HG03025 (cell line): ENCODE results near the gene ARRB1.

ENCODE experiments used
- ATAC-seq: cut with Tn5 transposase; IDR thresholded peaks from one replicate; pipeline ENCODE4 v1.9.1; 2021; ENCODE audit warnings: mild to moderate bottlenecking, moderate library complexity; ENCODE audit not compliant: unreplicated experiment, low FRiP score

ARRB1 gene

DNA sequence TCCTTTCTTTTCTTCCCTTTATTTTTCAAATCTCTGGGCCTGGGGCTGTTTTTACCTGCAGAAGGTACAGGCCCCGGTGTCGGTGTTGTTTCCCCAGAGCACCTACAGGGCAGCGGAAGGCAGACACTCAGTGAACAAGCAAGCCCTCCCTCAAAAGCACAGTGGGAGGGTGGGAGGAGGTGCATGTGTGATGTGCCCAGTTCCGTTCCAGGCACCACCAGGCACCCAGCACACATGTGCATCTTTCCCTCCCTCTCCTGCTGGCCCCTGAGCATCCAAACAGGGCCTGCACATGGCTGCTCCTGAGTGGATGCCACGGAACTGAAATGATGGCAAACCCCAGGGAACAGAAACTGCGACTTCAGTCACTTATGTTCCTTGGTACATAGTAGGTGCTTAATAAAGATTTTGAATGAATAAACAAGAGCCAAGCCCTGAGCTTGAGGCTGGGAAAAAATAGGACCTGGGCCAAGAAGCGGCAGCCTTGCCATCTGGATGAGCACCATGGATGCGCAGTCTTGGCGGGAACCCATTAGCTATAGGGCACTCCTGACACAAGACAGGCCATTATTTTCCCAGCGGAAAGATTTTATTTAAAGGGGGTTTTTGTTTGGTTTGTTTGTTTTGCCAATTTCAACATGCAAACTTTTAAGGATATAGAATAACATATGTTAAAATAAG lies 47.8 kb downstream of the ARRB1 start:
- ATAC-seq: no peak

DNA sequence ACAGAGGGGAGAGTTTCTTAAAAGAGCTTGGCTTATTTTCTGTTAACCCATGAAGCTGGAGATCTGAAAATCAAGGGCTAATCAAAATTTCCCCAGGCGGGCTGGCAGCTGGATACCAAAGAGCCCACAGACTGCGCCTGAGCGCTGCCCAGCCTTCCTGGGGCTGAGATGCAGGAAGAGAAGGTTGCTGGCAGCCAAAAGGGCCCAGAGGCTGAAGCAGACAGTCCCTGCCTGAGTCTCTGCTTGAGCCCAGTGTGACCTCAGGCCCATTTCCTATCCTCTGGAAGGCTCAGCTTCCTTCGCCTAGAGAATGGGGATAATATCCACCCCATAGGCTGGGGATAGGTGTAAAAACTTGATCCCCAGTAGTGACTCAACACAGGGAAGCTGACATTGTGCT lies 49.1 kb downstream of the ARRB1 start:
- ATAC-seq: no peak

DNA sequence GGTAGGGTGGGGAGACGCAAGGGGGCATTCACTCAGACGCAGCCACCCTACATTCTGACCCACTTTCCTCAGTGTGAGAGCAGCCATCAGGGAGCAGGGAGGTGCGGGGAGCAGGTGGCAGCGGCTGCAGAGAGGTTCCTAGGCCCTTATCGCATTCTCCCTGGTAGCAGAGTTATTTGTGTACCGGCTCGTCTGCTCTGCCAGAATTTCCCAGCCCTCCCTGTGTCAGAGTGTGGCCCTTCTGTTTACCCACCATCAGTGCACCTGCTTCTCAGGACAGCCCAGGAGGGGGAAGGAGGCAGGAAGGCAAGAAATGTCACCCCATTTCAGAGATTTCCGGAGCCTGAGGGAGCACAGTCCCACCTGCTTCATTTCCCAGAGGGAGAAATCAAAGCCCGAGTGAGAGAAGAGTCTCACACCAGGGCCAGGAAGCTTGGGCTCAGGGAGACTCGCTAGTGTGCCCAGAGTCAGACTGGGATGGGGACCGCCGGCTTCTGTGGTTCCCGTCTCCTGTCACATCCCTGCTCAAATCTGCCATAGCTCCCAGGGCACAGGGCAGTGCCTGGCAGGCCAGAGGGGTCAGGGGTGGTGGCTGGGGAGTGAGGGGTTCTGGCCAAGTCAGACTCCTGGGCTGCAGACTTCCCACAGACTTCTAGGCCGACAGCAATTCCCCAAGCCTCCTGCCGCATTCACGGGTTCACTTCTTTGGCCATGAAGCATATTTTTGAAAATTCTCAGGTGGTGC lies 49.7 kb downstream of the ARRB1 start:
- ATAC-seq: no peak

DNA sequence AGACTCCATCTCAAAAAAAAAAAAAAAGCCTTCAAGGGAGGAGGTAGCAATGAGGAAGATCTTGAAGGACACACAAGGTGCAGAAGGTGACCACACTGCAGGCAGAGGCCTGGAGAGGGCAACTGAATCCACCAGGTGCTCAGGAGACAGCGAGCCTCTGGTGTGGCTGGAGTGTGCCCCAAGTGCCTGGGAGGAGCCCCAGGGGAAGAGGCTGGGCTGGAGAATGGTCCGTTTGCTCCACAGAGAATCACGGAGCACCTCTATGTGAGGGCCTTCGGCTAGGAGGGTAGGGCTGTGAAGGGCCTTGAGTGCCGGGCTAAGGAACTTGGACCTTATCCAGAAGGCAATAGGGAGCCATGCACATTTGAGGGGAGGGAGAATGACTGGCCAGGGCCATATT lies 50.3 kb downstream of the ARRB1 start:
- no peak for ATAC-seq

DNA sequence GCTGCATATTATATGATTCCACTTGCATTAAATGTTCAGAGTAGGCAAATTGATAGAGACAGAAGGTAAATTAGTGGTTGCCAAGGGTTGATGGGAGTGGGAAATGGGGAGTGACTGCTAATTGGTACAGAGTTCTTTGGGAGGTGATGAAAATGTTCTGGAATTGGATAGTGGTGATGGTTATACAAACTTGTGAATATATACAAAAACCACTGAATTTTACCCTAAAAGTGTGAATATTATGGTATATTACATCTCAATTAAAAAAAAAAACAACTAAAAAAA lies 52.5 kb downstream of the ARRB1 start:
- no peak for ATAC-seq

DNA sequence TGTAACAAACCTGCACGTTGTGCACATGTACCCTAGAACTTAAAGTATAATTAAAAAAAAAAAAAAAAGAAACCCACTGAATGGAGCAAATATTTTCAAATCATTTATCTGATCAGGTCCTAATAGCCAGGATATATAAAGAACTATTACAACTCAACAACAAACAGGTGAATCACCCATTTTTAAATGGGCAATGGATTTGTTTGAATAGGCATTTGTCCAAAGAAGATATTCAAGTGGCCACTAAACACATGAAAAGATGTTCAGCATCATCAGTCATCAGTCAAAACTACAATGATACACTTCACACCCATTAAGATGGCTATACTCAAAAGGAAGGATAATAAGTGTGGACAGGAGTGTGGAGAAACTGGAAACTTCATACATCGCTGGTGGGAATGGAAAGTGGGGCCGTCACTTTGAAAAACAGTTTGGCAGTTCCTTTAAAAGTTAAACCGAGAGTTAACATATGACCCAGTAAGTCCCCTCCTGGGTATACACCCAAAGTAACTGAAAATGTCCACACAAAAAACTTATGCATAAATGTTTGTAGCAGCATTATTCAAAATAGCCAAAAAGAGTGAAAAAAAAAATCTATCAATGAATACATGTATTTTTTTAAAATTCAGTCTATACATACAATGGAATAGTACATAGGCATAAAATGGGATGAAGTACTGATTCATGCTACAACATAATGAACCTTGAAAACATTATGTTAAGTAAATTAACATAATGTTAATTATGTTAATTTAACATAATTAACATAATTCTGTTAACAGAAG lies 53.1 kb downstream of the ARRB1 start:
- no peak for ATAC-seq

DNA sequence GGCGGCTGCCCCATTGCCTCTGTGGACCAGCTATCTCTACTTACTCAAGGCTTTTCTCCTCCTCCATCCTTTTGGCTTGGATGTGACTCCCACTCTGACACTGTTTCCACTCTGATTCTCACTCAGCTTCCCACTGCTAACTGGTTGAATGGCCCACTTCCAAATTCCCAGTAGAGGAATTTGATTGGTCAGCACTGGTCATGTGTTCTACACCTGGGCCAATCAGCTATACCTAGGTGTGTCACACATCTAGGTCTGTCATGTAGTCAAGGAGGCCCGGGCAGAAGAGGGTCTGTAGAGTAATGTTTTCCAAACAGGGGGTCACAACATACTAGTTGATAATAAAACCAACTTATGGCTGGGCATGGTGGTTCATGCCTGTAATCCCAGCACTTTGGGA lies 57.6 kb downstream of the ARRB1 start:
- no peak for ATAC-seq

DNA sequence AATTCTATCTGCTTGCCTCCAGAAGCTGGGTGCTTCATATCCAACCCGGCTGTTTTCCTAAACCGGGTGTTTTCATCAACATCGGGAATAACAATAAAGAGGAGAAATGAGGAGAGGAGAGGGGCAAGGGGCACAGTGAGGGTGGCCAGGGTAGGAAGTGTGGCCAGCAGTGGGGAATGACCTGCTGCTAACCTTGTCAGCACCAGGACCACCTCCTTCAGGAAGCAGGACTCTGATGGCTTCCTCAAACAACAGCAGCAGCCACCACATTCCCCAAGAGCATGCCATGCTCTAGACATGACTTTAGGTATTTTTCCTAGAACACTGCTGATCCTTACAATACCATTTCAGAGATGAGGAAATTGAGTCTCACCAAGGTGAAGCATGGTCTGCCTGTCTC lies 58.5 kb downstream of the ARRB1 start:
- no peak for ATAC-seq

DNA sequence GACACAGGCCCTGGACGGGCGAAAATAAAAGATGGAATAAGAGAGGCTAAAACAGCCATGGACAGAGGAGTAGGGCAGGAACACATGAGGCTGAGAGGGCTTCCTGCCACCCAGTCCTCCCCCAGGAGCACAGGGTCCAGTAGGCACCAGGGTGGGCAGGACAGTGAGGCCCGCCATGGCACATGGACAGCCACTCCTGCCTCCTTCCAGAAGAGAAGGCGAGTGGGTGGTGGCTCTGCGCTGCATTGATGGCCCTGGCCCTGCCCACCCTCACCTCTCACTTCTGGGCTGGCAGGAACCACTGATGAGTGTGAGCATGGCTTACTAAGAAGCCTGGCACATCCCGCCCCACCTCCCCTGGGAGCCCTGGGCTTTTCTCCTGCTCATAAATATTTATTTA lies 59.7 kb downstream of the ARRB1 start:
- ATAC-seq: no peak

DNA sequence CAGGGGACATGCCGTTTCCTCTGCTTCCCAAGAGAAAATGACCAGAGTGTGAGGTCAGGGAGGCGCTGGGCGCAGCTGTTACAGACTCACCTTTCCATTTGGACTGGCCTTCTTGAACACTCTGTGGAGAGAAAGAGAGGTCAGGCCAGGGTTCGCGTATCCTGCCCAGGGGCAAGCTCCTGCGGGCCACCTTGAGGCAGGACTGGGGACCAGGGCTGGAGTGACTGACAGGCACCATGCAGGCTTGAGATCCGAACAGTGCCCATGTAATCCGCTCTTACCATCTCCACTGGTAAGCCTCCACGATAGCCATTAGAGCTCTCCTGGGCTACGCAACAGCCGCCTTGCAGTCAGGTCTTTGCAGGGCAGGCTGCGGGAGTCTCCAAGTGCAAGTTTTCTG lies 61.5 kb downstream of the ARRB1 start:
- no peak for ATAC-seq

DNA sequence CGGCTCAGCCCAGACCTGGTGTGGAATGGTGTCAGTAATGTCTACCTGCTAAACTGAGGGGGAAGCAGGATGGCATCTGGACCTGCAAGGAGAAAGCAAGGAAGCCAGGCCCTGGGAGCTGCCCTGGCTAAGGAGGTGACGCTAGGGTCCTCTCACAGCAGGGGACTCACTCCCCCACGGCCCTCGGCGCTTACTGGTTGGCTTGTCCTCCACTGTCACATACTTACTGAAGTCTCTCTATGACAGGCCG lies 62.0 kb downstream of the ARRB1 start:
- ATAC-seq: no peak

DNA sequence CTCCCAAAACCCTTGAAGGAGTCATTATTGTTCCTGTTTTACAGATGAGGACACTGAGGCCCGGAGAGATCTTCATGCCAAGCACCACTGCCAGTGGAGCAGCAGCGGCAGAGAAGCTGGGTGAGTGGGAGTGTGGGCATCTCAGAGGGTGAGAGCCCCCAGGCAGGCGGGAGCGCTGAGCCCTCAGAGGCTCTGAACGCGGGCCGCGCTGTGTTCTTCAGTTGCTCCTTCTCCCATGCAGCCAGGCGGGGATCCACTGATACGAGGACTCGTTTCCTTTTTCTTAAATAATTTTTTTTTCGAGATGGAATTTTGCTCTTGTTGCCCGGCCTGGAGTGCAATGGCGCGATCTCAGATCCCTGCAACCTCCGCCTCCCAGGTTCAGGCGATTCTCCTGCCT lies 63.9 kb downstream of the ARRB1 start:
- no peak for ATAC-seq

DNA sequence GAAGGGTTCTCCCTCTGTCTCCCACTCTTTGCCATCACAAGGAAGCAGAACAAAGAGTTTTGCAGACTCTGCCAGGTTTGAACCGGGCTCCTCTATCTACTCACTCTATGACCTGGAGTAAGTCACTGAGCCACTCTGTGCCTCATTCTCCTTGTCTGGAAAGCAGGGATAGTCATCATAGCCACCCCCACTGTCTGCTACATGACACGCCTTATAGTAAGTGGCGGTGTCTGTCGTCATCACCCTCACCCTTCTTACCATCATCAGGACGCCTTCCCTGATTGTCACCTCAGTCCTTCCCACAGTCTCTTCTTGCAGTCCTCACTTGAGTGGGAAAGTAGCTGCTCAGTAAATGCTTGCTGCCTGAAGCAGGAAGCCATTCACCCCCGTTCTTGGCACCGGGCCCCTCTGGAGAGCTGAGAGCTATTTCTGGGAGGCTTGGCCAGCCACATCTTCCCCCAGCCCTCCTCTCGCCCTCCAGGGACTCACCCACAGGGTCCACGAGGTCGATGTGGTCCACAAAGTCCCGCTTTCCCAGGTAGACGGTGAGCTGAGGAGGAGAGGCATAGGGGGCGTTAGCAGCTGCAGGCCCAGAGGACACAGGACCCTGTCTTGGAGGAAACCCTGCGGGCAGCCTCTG lies 64.5 kb downstream of the ARRB1 start:
- ATAC-seq: no peak

DNA sequence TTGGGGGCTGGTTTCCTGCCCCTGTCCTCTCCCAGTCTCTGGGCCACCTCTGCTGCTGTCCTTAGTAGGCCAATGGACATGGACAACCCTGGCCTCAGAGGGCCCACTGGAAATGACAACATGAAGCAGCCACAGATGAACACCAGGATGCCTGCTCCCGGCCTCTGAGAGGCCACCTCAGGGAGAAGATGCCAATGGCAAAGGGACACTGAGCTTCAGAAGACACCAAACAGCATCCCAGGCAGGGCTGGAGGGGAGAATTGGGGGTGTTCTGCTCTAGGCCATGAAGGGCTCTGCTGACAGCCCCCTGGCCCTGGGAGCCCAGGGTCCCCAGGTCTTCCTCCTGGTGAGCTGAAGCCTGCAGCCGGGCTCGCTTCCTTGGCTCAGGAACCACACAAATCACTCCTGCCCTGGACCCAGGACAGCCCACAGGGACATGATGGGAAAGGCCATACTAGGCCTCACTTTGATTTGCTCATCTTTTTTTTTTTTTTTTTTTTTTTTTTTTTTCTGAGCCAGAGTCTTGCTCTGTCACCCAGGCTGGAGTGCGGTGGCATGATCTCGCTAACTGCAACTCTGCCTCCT lies 65.6 kb downstream of the ARRB1 start:
- no peak for ATAC-seq

DNA sequence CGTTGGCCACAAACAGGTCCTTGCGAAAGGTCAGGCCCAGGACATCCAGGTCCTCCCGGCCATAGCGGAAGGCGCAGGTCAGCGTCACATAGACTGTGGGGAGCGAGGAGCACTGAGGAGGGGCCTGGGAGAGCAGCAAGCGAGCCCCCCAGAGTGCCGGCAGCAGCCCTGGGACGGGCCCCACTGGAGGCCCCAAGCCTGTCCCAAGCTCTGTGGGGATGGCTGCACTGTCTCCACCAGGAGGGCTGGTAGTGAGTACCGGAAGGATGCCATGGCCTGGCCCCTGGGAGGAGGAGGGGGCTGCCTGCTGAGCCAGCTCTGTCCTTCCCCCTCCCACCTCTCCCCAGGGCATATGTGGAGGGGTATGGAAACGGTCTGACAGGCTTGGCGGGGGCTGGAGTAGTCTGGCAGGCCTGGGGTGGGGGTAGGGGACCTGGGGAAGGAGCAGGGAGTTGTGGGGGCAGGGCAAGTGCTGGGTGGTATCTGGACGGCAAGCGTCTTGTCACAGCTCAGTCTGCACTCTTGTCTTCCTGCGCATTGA lies 68.0 kb downstream of the ARRB1 start:
- no peak for ATAC-seq

DNA sequence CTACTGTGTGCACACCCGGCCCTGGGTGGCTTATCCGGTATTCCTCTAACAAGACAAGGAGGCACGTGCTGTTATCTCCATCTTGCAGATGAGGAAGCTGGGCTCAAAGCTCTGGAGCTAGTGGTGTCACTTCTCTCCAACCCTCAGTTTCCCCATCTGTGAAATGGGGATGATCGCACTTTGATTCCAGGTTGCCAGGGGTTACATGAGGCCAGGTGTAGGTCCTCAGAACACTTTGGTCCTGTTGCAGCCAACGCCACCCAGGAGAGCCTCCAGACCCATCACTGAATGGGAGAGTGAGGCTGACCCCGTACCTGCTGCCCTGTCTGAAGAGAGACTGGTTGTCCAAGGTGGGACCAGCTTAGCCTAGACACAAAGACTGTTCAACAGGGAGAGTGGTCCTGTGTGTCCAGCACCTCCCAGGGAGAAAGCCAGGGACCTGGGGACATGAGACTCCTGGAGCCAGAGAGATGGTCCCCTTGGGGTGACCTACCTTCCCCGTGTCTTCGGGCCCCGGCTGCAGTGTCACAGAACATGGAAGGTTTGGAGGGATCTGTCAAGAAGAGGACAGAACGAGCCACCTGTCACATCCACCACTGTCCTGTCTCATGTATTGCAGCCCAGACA lies 69.9 kb downstream of the ARRB1 start:
- ATAC-seq: no peak

DNA sequence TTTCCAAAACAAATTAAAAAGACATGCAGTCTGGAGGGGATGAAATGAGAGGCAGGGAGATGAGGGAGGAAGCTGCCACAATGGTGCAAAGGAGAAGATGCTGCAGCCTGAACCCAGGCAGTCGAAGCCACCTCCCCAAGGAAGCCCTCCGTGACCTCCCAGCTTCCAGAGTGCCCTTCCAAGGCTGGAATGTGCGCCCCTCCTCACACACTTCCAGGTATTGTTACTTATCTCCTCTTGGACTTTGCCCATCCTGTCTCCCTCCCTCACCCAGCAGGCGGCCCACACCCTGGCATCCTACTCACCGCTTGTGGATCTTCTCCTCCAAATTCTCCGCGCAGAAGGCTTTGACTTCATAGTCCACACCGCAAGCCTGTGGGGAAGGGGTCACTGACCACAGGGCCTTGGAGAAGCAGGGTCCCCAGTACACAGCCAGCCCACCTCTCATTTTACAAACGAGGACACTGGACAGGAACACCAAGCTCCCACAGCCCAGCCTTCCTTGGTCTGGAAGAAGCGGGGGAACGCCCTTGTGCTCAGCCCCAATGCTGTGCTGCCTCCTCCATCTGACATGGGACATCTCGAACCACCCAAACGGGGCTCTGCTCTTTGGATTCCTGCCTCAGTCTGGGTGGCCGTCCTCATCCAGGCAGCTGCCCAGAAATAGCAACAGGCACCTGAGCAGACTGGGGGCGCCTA lies 70.5 kb downstream of the ARRB1 start:
- no peak for ATAC-seq

DNA sequence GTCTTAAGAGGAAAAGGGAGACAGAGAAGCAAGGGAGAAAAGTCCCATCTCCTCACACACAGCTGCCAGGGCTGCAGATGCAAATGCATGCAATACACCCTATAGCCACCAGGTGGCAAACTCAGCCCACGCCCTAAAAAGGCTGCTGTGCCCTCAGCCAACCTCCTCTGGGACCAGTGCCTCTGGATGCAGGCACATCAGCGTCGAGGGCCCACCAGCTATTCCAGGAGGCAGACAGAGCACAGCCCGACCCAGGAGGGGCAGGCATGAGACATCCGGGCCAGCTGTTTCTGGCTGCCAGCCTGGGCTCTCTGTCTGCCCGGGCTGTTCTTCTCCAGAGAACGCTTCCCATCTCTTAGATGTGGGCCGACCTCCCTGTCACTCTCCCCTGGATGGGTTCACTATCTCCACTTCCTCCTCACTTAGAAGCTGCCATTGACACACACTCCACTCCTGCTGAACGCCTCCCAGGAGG lies 71.2 kb downstream of the ARRB1 start:
- ATAC-seq: no peak

DNA sequence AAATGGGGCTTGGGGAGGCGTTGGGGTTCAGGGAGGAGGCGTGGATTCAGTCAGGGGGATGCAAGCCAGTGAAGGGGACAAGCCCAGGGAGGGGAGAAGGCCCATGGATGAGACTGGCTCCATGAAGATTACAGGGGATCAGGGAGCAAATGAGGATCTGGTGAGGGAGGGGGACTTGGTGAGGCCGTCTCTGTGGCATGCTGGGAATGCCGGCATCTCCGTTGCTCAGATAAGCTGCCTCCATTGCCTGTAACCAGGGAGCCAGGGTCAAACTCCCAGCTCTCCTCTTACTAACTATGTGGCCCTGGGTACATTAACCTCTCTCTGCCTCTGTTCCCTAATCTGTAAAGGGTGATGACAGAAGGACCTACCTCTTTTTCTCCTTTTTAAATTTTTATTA lies 72.2 kb downstream of the ARRB1 start:
- no peak for ATAC-seq
